Gastrocnemius medialis (tissue), 4 donors: Measurements from ENCODE around the gene SERPINB8. TPM values are rescaled to one million over a fixed set of nuclear protein-coding genes. Genes with fewer than 3 reads are reported as not detected.
A peak's percentile ranks its signal among the peaks of the same experiment; 100 is the strongest.

Experiments
- ATAC-seq, 2 donors: fragments of 150-250 bp; one replicate each; pipeline ENCODE4 v1.9.1; 2016
- DNase-seq, 2 donors: peaks; one replicate each; pipeline ENCODE4 v3.0.0-alpha.2; 2019
- H3K27ac ChIP-seq, 4 donors: fragments of 200-600 bp; sonication (generic); 1 replicate in 1 of 4; 2 replicates in 3 of 4; pipeline ENCODE4 v1.5.1; 2016 to 2018; ENCODE audit warnings: mild to moderate bottlenecking in 2 of 4, moderate library complexity in 1 of 4
- H3K27me3 ChIP-seq, 3 donors: fragments of 200-600 bp; sonication (generic) in 2 of 3; 1 replicate in 1 of 3; 2 replicates in 2 of 3; pipeline versions ENCODE4 v1.5.1 to v1.6.0; 2016 to 2019; ENCODE audit warnings: mild to moderate bottlenecking in 1 of 3, moderate library complexity in 1 of 3
- H3K36me3 ChIP-seq, 2 donors: fragments of 200-600 bp; sonication (generic) in 1 of 2; one replicate each; pipeline ENCODE4 v1.5.1; 2017 to 2018
- H3K4me1 ChIP-seq, 2 donors: fragments of 200-600 bp; sonication (generic) in 1 of 2; one replicate each; pipeline ENCODE4 v1.5.1; 2016 to 2017; ENCODE audit warnings: mild to moderate bottlenecking in 2 of 2
- H3K4me3 ChIP-seq, 4 donors: fragments of 200-600 bp; sonication (generic) in 3 of 4; 1 replicate in 1 of 4; 2 replicates in 3 of 4; pipeline ENCODE4 v1.5.1; 2016 to 2019; ENCODE audit warnings: mild to moderate bottlenecking in 2 of 4
- H3K9me3 ChIP-seq, 3 donors: fragments of 200-600 bp; sonication (generic) in 2 of 3; 1 replicate in 1 of 3; 2 replicates in 2 of 3; pipeline ENCODE4 v1.5.1; 2016 to 2019
- POLR2A ChIP-seq, 2 donors: fragments of 450-650 bp; IDR thresholded peaks; one replicate each; pipeline ENCODE4 v1.6.1; 2017; ENCODE audit warnings: antibody characterized with exemption in 2 of 2, mild to moderate bottlenecking in 2 of 2, moderate library complexity in 2 of 2
- in situ Hi-C, 4 donors: fragments of 200-750 bp; cut with MboI; loops; one replicate each; pipeline versions ENCODE4 v1.15.0 to v1.8.0; 2017; ENCODE audit warnings: low sequenced_read_pairs in 4 of 4
- intact Hi-C: fragments of 100-400 bp; cut with DNase I; formaldehyde crosslinking; loops from one replicate; pipeline ENCODE4 v1.15.1; 2023; ENCODE audit warnings: low total_unique reads
- total RNA-seq, 4 donors: library from RNA; depleted of rRNA; stranded (reverse); fragments of >200 nt; gene quantifications; one replicate each; pipeline versions ENCODE4 v1.1.0 to v1.2.3, GENCODE V29; 2016
- TF ChIP-seq, protein P1 (sequence below), 5 experiments: fragments of 450-650 bp in 3 of 5; fragments of 200-600 bp in 2 of 5; sonication (generic) in 2 of 5; IDR thresholded peaks in 4 of 5; conservative IDR thresholded peaks in 1 of 5; 1 replicate in 4 of 5; 2 replicates in 1 of 5; pipeline ENCODE4 v1.5.1; 2016 to 2019; ENCODE audit warnings: antibody characterized with exemption in 5 of 5, mild to moderate bottlenecking in 3 of 5, moderate library complexity in 3 of 5

Gene SERPINB8
- total RNA-seq, 4 donors from 2014 or later: 0.87 to 3.8 (median 1.6) TPM

DNA sequence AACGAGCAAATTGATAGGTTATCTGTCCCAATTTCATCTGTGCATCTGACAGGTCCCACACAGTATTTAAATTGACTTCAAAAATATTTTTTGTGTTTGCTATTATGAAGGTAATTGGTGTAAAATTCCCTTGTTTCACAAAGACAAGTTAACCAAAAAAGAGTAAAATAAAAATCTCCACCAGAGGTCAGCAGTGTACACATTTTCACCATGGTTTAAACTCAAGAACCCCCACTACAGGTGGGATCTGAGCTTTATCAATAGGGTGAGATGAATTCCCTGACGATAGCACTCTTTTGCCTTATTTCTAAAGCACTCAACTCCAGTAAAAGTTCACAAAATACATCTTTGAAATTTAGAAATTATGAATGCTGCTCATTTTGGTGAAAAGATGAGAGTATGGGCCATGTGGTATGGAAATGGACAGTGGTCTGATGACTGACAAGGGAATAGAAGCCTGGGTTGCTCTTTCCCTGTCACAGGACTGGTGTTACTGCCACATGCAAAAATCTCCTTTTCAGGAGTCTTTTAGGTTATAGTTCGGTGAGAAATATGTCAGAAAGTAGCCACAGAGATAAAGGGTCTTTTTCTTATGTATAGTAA is 68.0 kb downstream of the SERPINB8 start:
- no peaks in the 10 kb centered on the region for H3K36me3 ChIP-seq
- in situ Hi-C loops: no loop called here
- H3K4me3 ChIP-seq: no peak overlapping the region
- H3K27ac ChIP-seq: no peak overlapping the region
- DNase-seq: no peak
- TF ChIP-seq, protein P1, sequence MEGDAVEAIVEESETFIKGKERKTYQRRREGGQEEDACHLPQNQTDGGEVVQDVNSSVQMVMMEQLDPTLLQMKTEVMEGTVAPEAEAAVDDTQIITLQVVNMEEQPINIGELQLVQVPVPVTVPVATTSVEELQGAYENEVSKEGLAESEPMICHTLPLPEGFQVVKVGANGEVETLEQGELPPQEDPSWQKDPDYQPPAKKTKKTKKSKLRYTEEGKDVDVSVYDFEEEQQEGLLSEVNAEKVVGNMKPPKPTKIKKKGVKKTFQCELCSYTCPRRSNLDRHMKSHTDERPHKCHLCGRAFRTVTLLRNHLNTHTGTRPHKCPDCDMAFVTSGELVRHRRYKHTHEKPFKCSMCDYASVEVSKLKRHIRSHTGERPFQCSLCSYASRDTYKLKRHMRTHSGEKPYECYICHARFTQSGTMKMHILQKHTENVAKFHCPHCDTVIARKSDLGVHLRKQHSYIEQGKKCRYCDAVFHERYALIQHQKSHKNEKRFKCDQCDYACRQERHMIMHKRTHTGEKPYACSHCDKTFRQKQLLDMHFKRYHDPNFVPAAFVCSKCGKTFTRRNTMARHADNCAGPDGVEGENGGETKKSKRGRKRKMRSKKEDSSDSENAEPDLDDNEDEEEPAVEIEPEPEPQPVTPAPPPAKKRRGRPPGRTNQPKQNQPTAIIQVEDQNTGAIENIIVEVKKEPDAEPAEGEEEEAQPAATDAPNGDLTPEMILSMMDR (IDR thresholded peaks at IDR 0.05 in 4 of 5, conservative IDR thresholded peaks at IDR 0.05 in 1 of 5): peak in 1 of 5 experiments; percentile 25
- no peak for TF ChIP-seq POLR2A (IDR thresholded peaks at IDR 0.05)
- intact Hi-C loops: no loop called here
- H3K9me3 ChIP-seq: no peaks in the 10 kb centered on the region
- no peak for ATAC-seq
- H3K27me3 ChIP-seq: no peaks in the 10 kb centered on the region
- H3K4me1 ChIP-seq: no peaks in the 10 kb centered on the region

Other genes with a start within 250 kb of the SERPINB8 start
- gene SERPINB7, start 194.7 kb upstream of the SERPINB8 start, total RNA-seq: not detected
- not detected for gene SERPINB2, start 82.4 kb upstream of the SERPINB8 start, total RNA-seq
- gene SERPINB10, start 62.1 kb upstream of the SERPINB8 start, total RNA-seq: not detected
- gene HMSD, start 20.8 kb upstream of the SERPINB8 start, total RNA-seq: not detected
- gene LINC00305, start 179.0 kb downstream of the SERPINB8 start, total RNA-seq: not detected